Left forelimb (tissue), 1 donor: ENCODE results near the gene COL13A1.

Experiments
- DNase-seq: peaks from one replicate; pipeline ENCODE4 v3.0.0-alpha.2; 2018; ENCODE audit warnings: low spot score

COL13A1 gene

DNA sequence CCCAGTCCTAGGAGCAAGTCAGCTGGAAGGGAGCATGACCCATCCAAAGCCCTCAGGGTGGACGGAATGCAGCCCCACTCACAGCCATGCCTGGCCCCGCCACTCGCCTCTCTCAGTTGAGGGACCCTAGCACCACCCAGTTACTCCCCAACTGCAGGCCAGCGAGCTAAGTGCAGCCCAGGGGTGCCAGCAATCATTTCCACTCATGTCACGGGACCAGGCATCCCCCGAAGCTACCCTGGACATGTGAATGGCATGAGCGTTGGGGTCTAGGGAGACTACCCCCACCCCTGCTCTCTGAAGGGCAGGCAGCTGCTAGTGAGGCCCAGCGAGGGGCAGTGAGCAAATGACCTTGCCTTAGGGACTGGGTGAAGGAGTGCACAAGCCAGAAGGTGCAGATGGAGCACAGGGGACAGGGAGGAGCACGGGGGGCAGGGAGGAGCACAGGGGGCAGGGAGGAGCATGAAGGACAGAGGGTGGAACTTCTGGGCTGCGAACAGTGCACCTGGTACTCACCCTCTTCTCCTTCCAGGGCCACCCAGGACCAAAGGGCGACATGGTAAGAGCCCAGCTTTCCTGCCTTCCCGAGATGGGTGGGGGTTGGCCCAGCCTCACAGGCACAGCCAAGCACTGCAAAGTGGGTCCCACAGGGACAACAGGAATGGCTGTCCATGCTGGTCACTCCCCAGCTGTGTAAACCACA is 87.3 kb downstream of the COL13A1 start:
- DNase-seq: no peak

DNA sequence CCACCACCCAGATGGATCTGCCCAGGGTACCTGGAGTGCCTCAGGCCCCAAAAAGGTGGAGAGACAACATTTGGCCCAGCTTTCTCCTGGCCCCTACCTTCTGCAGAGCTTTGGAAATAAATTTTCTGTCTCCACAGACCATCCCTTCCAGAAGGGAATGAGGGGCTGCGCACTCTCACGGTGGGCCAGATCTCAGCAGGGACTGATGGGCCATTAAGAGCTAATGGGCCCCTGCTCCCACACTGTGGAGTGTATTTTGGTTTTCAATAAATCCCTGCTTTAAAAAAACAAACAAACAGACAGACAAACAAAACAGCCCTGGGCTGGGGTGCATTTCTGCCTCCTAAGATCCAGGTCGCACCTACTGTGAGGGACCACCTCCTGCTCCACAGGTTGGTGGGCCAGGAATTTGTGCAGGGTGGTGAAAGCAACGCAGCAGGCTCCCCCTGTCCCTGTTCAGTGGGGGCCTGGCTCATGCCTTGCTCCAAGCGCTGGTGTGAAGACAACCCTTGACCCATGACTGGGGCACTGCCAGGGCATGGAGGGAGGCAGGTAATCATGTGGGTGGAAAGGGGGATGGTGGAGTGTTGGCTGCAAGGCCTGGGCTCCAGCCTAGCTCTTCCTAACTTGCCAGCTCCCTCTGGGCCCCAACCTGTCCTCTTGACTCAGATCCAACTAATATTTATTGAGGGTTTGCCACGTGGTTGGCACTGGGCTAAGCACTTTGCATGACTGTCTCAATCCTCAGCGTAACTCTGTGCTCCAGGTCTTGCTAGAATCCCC is 88.5 kb downstream of the COL13A1 start:
- no peak for DNase-seq

DNA sequence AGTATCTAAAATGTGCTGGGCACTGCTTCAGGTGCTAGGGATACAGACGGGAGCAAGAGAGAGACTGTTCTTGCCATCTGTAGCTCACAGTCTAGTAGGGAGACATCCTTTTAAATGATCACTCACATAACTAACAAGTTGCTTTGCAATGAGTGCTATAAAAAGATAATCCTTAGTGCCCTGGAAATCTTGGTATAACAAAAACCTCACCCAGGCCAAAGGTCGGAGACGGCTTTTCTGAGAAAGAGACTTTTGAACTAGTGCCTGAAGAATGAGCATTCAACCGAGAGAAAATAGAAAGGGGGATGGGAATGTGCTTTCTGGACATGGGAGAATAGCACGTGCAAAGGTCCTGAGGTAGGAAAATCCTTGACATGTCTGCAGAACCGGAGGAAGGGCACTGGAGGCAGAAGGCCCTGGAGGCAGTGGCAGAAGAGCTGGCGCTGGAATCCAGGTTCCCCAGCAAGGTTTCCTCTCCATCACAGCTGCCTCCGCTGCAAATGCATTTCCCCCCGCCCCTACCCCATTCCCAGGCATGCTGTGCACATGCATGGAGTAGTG is 89.4 kb downstream of the COL13A1 start:
- DNase-seq: no peak

DNA sequence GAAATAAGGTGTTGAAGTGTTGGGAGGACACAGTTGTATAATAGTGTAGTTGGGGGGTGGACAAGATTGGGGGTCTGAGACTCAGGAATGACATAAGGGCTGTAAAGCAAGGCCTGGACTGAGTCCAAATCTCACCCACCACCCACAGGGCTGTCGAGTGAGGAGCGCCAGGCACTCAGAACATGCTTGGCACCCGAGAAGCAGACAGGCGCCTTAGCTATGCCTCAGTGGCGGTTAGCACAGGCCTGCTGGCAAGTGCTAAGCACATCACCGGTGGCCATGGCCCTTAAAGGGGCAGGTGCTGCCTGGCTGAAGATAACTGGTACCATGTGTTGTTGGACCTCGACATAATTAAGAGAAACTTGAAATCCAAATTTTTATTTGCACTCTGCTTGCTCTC is 90.7 kb downstream of the COL13A1 start:
- DNase-seq: no peak

DNA sequence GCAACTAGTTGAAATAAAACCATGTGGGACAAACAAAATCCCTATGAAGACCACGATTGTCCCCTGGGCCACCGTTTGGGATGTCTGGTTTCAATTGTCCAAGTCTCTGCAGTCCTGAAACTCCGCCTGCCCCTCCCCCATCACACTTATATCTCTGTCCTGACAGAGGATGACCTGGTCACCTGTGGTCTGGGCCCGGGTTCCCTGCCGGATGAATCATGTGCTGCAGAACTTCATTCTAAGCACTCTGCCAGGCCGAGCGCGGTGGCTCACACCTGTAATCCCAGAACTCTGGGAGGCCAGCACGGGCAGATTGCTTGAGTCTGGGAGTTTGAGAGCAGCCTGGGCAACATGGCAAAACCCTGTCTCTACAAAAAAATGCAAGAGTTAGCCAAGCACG is 91.1 kb downstream of the COL13A1 start:
- no peak for DNase-seq

DNA sequence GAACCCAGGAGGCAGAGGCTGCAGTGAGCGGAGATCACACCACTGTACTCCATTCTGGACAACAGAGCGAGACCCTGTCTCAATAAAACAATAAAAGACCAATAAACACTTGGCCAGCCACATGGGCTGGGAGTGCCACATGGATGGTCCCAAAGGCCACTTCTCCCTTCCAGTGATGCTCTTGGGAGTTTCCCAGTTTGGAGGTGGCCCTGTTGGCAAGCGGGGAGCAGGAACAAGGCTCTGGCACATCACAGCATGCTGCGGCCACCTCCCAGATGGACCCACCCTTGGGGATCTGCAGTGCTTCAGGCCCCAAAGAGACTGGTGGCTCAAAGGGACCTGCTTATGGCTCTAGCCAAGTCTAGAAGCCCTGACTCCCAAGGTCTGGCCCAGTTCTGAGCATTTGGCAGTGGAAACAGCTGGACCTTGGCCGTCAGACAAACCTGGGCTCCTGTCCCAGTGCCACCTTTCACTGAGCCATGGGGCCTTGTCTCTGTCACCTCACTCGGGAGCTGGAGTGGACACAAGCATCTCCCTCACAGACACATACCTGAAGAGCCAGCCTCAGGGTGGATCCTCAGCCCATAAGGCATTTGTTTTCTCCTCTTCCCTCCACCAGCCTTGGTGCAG is 91.7 kb downstream of the COL13A1 start:
- no peak for DNase-seq

DNA sequence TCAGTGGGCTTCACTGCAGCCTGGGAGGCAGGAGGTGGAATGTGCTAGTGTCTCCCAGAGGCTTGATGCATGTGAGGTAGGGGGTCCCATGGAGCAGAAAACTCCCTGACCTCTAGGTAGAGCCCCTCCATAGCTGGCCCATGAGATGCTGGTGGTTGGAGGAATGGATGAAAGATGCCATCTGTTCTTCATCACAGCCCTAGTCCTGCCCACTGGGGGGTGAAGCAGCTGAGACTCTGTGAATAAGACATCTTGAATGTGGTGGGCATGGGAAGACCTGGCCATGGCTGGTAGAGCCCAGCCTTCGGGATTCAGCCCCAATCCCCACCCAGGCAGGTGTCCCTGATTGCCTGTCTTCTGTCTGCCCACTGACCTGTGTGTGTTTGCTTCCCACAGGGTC is 92.5 kb downstream of the COL13A1 start:
- no peak for DNase-seq

DNA sequence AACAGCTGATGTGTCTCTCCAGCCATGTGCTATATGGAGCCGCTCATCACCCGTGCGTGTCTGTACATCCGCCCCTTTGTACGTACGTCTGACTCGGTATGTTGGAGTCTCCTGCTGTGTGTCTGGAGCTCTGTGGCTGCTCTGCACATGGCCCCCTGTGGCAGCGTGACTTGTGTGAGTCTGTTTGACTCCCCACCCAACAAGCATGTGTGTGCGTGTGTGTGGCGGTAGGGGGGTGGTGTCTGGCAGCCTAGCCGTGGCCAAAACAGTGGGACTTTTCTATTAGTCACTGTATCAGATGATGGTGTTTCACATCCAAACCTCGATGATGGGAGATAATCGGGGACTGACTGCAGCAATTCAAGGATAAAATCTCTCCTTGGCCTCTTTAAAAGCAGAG is 94.1 kb downstream of the COL13A1 start:
- DNase-seq: no peak

DNA sequence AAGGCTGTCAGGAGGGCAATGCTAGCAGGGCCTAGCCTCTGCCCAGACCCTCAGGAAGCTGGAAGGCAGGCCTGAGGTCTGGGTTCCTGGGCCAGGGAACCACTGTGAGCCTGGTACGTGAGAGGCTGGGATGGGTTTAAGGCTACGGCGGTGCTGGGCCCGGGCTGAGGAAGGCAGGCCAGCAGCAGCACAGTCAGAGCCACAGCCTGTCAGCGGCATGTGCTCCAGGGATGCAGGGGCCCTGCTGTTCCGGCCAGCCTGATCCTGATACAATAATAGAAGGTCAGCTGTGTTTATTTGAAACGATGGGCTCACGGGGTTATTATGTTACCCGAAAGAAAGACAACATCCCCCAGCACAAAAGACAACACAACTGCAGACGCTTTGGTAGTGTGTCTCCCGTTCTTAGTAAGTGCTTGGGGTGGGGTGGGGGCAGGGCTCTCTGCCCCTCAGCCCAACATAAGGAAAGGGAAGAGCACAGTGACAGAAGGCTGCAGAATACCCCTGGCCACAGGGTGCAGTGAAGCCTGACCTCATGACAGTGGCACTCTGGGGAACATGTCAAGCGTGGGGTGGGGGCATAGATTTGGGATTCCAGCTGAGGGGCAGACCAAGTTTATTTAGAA is 95.0 kb downstream of the COL13A1 start:
- DNase-seq: no peak

DNA sequence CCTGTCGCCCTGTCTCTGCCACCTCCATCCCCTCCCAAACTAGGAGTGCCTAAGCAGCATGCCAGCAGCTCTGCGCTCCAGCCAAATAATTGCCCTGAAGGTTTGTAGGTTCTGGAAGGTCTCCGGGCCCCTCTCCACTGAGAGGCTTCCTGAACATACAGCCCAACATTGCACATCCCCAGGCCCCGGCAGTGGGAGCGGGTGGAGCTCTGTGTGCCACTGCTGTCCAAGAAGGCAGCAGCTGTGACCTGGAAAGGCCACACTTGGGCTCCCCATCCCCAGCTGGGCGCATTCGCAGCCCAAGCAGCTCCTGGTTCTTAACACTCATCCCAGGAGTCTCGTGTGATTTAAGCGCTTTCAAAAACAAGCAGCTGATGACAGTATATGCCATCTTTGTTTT is 95.7 kb downstream of the COL13A1 start:
- DNase-seq: no peak

DNA sequence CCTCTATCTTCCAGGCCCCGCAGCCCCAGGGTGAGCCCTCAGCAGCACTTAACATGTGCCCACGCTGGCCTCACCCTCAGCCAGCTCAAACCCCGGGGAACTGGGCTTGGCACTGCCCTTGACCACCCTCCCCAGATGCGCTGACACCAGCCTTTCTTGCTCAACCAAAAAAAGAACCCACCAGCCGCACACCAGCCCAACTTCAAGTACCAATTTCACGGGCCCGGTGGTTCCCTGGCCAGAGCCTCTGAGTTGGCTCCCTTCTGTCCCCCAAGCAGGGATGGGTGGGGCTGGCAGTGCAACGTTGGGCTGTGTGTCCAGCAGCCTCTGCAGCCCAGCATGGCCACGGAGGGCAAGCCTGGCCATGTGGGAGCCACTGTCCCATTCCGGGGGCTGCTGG is 96.3 kb downstream of the COL13A1 start:
- no peak for DNase-seq

DNA sequence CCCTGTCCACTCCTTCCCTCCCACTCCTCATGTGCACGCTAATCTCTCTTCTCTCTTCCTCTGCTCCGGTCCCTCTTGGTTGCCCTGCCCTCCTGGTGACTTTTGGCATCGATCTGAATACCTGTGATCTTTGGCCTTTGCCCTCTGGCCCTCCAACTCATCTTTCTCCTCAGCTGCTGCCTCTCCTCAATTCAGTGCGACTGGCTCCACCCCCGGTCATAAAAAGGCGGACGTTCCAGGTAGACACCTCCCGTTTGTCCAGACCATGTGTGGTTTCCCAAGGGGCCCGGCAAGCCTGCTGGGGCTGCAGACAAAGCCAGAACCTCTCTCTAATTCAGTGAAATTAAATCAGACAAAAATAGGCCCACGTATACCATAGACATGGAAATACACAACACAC is 96.8 kb downstream of the COL13A1 start:
- DNase-seq: no peak

DNA sequence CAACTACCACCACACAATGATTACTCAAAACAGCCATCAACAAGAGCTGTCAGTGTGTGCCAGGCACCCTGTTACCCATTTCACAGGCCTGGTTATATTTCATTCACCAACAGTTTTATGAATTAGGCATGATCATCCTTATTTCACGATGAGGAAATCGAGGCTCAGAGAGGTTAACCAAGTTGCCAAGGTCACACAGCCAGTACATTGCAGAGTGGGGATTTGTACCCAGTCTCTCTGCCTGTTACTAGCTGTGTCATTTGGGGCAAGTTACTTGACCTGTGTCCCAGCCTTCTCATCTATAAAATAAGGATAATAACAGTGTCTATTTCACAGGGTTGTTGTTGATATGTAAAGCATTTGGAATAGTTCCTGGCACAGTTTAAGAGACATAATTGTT is 97.2 kb downstream of the COL13A1 start:
- no peak for DNase-seq

DNA sequence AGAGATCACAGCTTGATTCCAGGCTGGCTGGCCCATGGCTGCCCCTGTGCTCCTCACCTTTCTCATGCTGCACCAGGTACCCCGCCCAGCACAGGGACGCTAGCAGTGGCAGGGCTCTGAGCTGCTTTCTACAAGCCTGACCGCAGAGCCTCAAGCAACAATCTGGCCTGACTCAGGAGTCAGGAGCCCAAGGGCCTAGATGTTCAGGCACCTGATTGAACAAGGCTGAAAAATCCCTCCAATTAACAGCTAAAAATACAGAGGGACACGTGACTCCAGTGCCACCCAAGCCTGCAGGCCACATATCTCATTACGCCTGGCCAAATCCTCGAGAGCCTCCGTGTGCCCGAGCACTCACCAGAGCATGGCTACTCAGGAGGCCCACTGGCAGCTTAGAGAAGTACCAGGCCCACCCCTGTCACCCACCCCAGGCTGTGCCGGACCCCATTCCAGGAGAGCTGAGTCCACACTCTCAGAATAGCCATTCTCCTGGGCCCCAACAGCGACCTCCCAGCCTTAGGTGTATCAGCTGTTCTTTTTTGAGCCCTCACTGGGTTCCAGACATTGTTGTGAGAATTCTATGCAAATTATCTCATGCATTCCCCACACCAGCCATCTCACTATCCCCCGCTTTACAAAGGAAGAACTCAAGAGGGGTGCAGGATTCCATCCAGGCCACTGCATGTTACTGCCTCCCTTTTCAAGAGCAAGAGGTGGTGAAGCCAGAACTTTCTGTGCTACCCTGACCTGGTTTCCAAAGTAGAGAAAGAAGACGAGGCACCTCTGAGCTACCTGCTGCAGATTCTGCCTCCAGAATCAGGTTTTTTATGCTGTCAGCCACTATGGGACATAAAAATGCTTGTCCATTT is 98.3 kb downstream of the COL13A1 start:
- DNase-seq: no peak

DNA sequence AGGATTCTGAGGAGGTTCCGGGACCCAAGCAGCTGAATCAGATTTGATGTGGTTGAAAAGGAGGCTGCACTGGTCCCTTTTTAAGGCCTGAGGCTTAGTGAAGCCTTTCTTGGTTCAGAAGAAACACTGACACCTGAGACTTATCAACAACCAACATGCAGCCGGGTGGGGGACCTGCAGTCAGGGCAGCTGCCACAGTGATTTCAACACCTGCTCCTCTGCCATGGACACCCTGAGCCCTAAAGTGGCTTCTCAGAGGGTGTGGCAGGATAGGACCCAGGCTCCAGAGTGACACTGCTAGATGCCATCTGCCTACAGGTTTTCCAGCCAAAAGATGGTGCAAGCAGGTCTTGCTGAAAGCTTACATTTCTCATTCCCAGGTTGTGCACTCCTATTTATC is 99.3 kb downstream of the COL13A1 start:
- DNase-seq: no peak

DNA sequence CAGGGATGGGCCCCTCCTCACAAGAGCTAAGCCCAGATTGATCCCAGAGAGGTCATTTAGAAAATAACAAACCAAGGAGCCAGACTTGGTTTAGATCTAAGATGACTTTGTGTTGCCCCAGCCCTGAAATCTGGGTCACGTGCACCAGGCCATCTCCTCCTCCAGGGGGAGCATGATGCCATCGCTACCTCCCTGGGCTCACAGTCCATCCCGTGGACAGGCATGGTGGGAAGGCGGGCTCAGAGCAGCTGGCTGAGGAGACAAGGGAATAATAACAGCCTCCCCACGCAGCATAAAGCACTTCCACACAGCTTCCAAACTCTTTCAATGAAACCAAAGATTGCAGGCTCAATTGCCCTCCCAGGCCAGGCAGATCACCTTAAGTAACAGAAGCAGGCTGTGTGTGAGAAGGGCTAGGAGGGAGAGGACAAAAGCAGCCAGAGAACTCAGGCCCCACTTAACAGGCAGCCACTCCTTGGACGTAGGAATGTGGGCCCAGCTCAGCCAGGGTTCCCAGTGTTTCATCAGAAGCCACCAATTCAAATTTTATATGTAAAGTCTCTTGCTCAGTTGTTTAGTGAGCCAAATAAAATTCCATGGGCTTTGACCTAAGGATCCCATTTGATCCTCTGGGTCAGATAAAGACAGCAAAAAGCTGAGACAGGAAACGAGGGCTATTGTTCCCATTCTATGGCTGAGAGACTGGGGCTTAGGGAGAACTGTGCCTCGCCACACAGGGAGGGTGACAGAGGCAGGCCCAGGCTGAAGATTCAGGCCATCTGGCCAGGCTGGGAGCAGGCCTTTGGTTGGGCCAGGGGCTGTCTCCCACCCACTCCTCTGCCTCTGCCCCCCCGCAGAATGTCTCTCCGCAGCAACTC is 100.2 kb downstream of the COL13A1 start:
- no peak for DNase-seq

DNA sequence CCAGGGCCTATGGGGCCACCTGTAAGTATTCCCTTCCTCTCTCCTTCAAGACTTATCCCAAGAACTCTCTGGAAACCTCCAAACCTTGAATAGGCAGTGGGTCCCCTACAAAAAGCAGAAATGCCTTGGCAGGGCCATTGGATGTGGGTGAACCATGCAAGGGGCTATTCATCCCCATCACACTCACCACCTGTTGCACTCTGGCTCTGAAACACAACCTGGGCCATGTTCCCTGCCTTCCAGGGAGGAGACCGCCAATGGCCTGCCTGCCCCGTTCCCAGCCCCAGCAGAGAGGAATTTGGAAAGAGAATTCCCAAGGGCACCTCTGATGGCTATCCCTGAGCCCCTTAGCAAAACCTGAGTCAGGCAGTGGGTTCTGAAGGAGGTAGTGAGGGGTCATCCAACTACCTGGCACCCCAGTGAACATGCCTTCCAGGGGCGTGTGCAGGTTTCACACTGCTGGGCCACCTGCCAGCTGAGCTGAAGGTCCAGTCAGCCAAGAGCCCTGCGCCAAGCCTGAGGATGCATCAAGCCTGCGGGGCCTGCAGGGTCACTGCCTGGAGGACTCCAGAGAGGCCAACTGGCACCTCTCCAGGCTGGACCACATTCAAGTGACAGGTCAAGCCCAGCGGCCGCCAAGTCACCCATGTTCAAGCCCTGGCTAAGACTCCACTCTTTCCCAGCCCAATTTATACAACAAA is 101.3 kb downstream of the COL13A1 start:
- DNase-seq: no peak

DNA sequence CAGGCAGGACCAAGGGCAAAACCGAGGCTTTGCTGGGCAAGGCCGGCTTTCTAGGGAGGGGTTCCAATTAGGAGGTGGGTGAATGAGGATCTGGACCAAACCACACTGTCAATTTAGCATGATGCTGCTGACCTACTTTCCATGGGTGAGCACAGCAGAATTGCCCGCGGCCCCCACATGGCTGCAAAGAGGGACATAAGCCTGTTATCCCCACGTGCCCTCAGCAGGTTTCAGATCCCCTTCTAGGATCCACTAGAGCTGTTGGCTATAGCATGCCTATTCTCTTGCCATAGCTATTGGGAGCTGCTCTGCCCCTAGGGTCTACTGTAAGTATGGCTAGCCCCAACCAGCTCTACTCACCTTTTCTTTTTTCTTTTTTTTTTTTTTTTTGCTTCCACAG is 102.8 kb downstream of the COL13A1 start:
- no peak for DNase-seq

DNA sequence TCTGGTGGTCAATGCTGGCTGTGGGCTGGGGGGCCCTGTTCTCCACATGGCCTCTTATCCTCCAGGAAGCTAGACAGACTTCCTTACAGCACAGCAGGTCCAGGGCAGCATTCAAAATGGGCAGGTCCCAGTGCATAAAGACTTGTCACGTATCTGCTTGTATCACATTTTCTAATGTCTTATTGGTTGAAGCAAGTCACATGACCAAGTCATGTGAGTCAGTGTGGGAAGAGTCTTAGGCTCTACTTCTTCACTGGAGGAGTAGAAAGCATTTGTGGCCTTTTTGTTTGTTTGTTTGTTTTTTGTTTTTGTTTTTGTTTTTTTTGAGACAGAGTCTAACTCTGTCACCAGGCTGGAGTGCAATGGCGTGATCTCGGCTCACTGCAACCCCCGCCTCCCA is 104.7 kb downstream of the COL13A1 start:
- no peak for DNase-seq

DNA sequence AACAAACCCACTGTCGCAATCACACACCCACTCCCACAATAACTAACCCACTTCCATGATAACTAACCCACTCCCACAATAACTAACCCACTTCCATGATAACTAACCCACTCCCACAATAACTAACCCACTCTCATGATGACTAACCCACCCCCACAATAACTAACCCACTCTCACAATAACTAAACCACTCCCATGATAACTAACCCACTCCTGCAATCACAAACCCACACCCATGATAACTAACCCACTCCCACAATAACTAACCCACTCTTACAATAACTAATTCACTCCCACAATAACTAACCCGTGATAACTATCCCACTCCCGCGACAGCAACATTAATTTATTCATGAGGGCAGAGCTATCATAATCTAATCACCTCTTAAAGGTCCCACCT is 105.8 kb downstream of the COL13A1 start:
- no peak for DNase-seq
